ENCODE results near the gene PSMD6.

GRCh38 chr3:64048631-64049061, 25.4 kb upstream of the PSMD6 start:
- no peak for TF ChIP-seq CTCF (conservative IDR thresholded peaks at IDR 0.05)
- TF ChIP-seq ZFX (IDR thresholded peaks at IDR 0.05): no peak

All from C4-2B (cell line).